Measurements from ENCODE around the gene PCBP3. TPM values are rescaled to one million over a fixed set of nuclear protein-coding genes. Genes with fewer than 3 reads are reported as not detected.

Gene PCBP3
- total and polyA plus RNA-seq, 12 donors = 1.7 to 15.8 (median 4.7) TPM

- TF ChIP-seq POLR2A (IDR thresholded peaks at IDR 0.05) (no peak), CTCF (IDR thresholded peaks at IDR 0.05) (no peak)
- Histone ChIP-seq H3K27ac (no peak overlapping the region), H3K36me3 (replicated peaks in 1 of 2) (no peaks in the 10 kb centered on the region), H3K9me3 (replicated peaks in 1 of 3) (peaks cover 0 to 9% (median 4%) of the 10 kb centered on the region in 3 donors), H3K27me3 (no peaks in the 10 kb centered on the region), H3K4me3 (no peak overlapping the region), H3K4me1 (replicated peaks in 1 of 2) (no peaks in the 10 kb centered on the region)
- peak in 1 of 7 donors; percentile 33 for DNase-seq
- intact Hi-C loops (cut with DNase I) = no loop called here
- WGBS, 4 donors = 84 to 89% (median 85%) methylated on average over 21 to 24 of the region's 24 CpGs
These were observed 193.5 kb downstream of the PCBP3 start for GRCh38 chr21:45836694-45837670.

- Histone ChIP-seq H3K27me3 (no peaks in the 10 kb centered on the region), H3K4me1 (replicated peaks in 1 of 2) (no peaks in the 10 kb centered on the region), H3K4me3 (no peak overlapping the region), H3K9me3 (replicated peaks in 1 of 3) (peaks cover 0 to 9% (median 4%) of the 10 kb centered on the region in 3 donors), H3K27ac (no peak overlapping the region), H3K36me3 (replicated peaks in 1 of 2) (no peaks in the 10 kb centered on the region)
- peak in 1 of 7 donors; percentile 21 for DNase-seq
- TF ChIP-seq CTCF (IDR thresholded peaks at IDR 0.05) (no peak), POLR2A (IDR thresholded peaks at IDR 0.05) (no peak)
- WGBS, 4 donors = 72 to 80% (median 79%) methylated on average over 4 of the region's 4 CpGs
- intact Hi-C loops (cut with DNase I) = no loop called here
These were observed 194.4 kb downstream of the PCBP3 start for GRCh38 chr21:45837936-45838335.

GRCh38 chr21:45838634-45839033, 195.1 kb downstream of the PCBP3 start:
- no peak for DNase-seq
- Histone ChIP-seq H3K27me3 (no peaks in the 10 kb centered on the region), H3K4me1 (replicated peaks in 1 of 2) (no peaks in the 10 kb centered on the region), H3K36me3 (replicated peaks in 1 of 2) (no peaks in the 10 kb centered on the region), H3K4me3 (no peak overlapping the region), H3K27ac (no peak overlapping the region), H3K9me3 (replicated peaks in 1 of 3) (peaks cover 0 to 9% (median 4%) of the 10 kb centered on the region in 3 donors)
- TF ChIP-seq POLR2A (IDR thresholded peaks at IDR 0.05) (no peak), CTCF (IDR thresholded peaks at IDR 0.05) (no peak)
- WGBS, 4 donors = 82 to 97% (median 96%) methylated on average over 1 of the region's 1 CpG
- intact Hi-C loops (cut with DNase I) = no loop called here

- no peaks in the 10 kb centered on the region for H3K27me3 ChIP-seq
- intact Hi-C loops (cut with DNase I) = no loop called here
These were observed 195.7 kb downstream of the PCBP3 start for GRCh38 chr21:45839274-45839673.

More at GRCh38 chr21:45839274-45839673, 195.7 kb downstream of the PCBP3 start:
- Histone ChIP-seq H3K27ac (no peak overlapping the region), H3K36me3 (replicated peaks in 1 of 2) (no peaks in the 10 kb centered on the region), H3K9me3 (replicated peaks in 1 of 3) (peaks cover 0 to 9% (median 4%) of the 10 kb centered on the region in 3 donors), H3K4me1 (replicated peaks in 1 of 2) (no peaks in the 10 kb centered on the region), H3K4me3 (no peak overlapping the region)
- WGBS, 4 donors = 92 to 96% (median 92%) methylated on average over 3 of the region's 3 CpGs
- DNase-seq = no peak
- TF ChIP-seq CTCF (IDR thresholded peaks at IDR 0.05) = no peak
- no peak for TF ChIP-seq POLR2A (IDR thresholded peaks at IDR 0.05)
